CD4-positive, alpha-beta memory T cell (primary cell): ENCODE data around the gene CPSF6. TPM values are rescaled to one million over a fixed set of nuclear protein-coding genes. Genes with fewer than 3 reads are reported as not detected.
"Not testable (repeated sequence)": the region's sequence is repeated elsewhere in the genome, so short reads cannot be mapped to it uniquely, and the experiment has no call there.

Experiments
- CTCF ChIA-PET: fragments of 350-600 bp; sonication (Branson Sonifier 250); formaldehyde crosslinking; loops from one replicate; lab custom pipeline; 2021; ENCODE audit warnings: inconsistent platforms; ENCODE audit not compliant: partially characterized antibody; lab: Charles Lee
- POLR2A ChIA-PET: fragments of 350-600 bp; sonication (Branson Sonifier 250); formaldehyde crosslinking; loops from one replicate; lab custom pipeline; 2021; ENCODE audit not compliant: partially characterized antibody; lab: Charles Lee
- DNase-seq, 5 donors: peaks; one replicate each; pipeline versions ENCODE4 v3.0.0 to v3.0.0-alpha.2; 2020 to 2022; ENCODE audit warnings: mixed read lengths in 1 of 5
- H3K27ac ChIP-seq: one replicate; pipeline ENCODE4 v1.7.0; 2013; ENCODE audit warnings: low read depth, low read length
- H3K27me3 ChIP-seq: 2 replicates; pipeline ENCODE4 v1.7.0; 2013; ENCODE audit warnings: mild to moderate bottlenecking, low read length, moderate library complexity; ENCODE audit not compliant: insufficient read depth
- H3K36me3 ChIP-seq: 2 replicates; pipeline ENCODE4 v1.7.0; 2013; ENCODE audit warnings: mild to moderate bottlenecking, low read length, moderate library complexity; ENCODE audit not compliant: insufficient read depth
- H3K4me1 ChIP-seq: 2 replicates; pipeline ENCODE4 v1.7.0; 2013; ENCODE audit warnings: mild to moderate bottlenecking, low read length, moderate library complexity; ENCODE audit not compliant: insufficient read depth
- H3K4me3 ChIP-seq, 2 donors: one replicate each; pipeline ENCODE4 v1.7.0; 2013; ENCODE audit warnings: low read length in 2 of 2, mild to moderate bottlenecking in 1 of 2
- H3K9me3 ChIP-seq, 2 donors: one replicate each; pipeline ENCODE4 v1.7.0; 2013; ENCODE audit warnings: low read length in 2 of 2, control low read depth in 1 of 2; ENCODE audit not compliant: control insufficient read depth in 1 of 2
- H3K27ac Mint-ChIP-seq, 7 donors: one replicate each; pipeline ENCODE4 v1.8.0; 2020 to 2021; ENCODE audit warnings: mixed read lengths in 7 of 7, mild to moderate bottlenecking in 6 of 7, inconsistent platforms in 3 of 7, moderate library complexity in 3 of 7
- H3K27me3 Mint-ChIP-seq, 2 donors: one replicate each; pipeline ENCODE4 v1.8.0; 2020 to 2021; ENCODE audit warnings: mixed read lengths in 2 of 2
- H3K36me3 Mint-ChIP-seq, 2 donors: one replicate each; pipeline ENCODE4 v1.8.0; 2020 to 2021; ENCODE audit warnings: mixed read lengths in 2 of 2, inconsistent platforms in 1 of 2, mild to moderate bottlenecking in 1 of 2
- H3K4me1 Mint-ChIP-seq, 4 donors: one replicate each; pipeline ENCODE4 v1.8.0; 2020 to 2021; ENCODE audit warnings: mixed read lengths in 4 of 4, mild to moderate bottlenecking in 1 of 4
- H3K4me3 Mint-ChIP-seq, 8 donors: one replicate each; pipeline ENCODE4 v1.8.0; 2020 to 2021; ENCODE audit warnings: mixed read lengths in 8 of 8, mild to moderate bottlenecking in 7 of 8, moderate library complexity in 6 of 8, inconsistent platforms in 3 of 8
- H3K9me3 Mint-ChIP-seq, 8 donors: one replicate each; pipeline ENCODE4 v1.8.0; 2020 to 2021; ENCODE audit warnings: mixed read lengths in 8 of 8, mild to moderate bottlenecking in 5 of 8, inconsistent platforms in 3 of 8, moderate library complexity in 1 of 8
- intact Hi-C: fragments of 100-400 bp; cut with micrococcal nuclease; formaldehyde crosslinking; loops from one replicate; pipeline ENCODE4 v1.15.1; 2023
- polyA plus RNA-seq, 2 donors: library from polyadenylated mRNA; unstranded; fragments of 300-500 nt; fragmentation: Illumina TruSeq; gene quantifications; one replicate each; pipeline ENCODE4 v1.2.3, GENCODE V29; 2021
- total RNA-seq, 2 experiments: library from RNA; stranded (reverse); gene quantifications; one replicate each; pipeline ENCODE4 v1.2.3, GENCODE V29; 2021

Gene CPSF6
- total and polyA plus RNA-seq, 4 experiments from 2014 or later = 55.7 to 120 (median 84.9) TPM

DNA sequence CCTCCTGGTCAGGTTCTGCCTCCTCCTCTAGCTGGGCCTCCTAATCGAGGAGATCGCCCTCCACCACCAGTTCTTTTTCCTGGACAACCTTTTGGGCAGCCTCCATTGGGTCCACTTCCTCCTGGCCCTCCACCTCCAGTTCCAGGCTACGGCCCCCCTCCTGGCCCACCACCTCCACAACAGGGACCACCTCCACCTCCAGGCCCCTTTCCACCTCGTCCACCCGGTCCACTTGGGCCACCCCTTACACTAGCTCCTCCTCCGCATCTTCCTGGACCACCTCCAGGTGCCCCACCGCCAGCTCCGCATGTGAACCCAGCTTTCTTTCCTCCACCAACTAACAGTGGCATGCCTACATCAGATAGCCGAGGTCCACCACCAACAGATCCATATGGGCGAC, 19.3 kb downstream of the CPSF6 start:
- Histone ChIP-seq H3K4me1 (peaks cover 4% of the 10 kb centered on the region), H3K36me3 (peaks cover 65% of the 10 kb centered on the region), H3K9me3 (no peaks in the 10 kb centered on the region), H3K27ac (no peak overlapping the region), H3K4me3 (no peak overlapping the region), H3K27me3 (no peaks in the 10 kb centered on the region)
- H3K4me1 Mint-ChIP-seq = peaks cover 8 to 13% (median 9%) of the 10 kb centered on the region in 4 donors
- ChIA-PET POLR2A (interaction anchor here (0.6 to 2.1 kb wide), 3 partner anchors 19 to 73 kb away, joined by 3 to 8 read pairs (median 3); partner anchors contain the start of gene CPSF6), CTCF (interaction anchor here (1.1 to 6.3 kb wide), 4 partner anchors 9 to 102 kb away, joined by 3 to 46 read pairs (median 3); no protein-coding TSS in a partner anchor)
- H3K9me3 Mint-ChIP-seq = no peaks in the 10 kb centered on the region
- DNase-seq = peak in 1 of 5 donors; percentile 19
- H3K27me3 Mint-ChIP-seq = no peaks in the 10 kb centered on the region
- H3K4me3 Mint-ChIP-seq = no peak overlapping the region
- peak overlapping the region in 3 of 7 donors; percentile 42 to 77 (median 46) for H3K27ac Mint-ChIP-seq
- intact Hi-C loops = no loop called here
- peaks cover 48 to 68% of the 10 kb centered on the region in 2 donors for H3K36me3 Mint-ChIP-seq

GRCh38 chr12:69262264-69262974, 23.1 kb downstream of the CPSF6 start:
- intact Hi-C loops = no loop called here
- peaks cover 52 to 68% of the 10 kb centered on the region in 2 donors for H3K36me3 Mint-ChIP-seq
- peaks cover 57% of the 10 kb centered on the region for H3K36me3 ChIP-seq

DNA sequence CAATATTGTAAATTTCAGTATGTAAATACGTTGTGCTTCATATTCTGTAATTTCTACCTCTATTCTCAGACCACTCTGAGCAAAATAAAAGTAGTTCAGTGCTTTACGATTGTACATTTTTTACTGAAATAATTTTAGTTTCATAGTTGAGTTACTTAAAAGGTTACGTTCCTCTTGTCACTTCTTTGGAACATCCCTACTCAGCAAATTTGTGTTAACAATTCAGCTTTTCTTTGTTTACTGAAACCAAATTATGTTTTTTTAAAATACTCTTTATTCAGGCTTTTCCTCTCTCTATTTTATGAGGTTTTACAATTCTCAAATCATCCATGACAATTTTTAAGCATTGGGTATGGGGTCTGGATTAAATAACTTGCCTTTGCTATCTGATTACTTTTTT, 25.8 kb downstream of the CPSF6 start:
- CTCF ChIA-PET = interaction anchor here (0.7 to 2.3 kb wide), 7 partner anchors 11 to 304 kb away, joined by 3 to 7 read pairs (median 3); no protein-coding TSS in a partner anchor
- H3K27ac ChIP-seq = no peak overlapping the region
- no peaks in the 10 kb centered on the region for H3K9me3 ChIP-seq
- Mint-ChIP-seq H3K9me3 (no peaks in the 10 kb centered on the region), H3K4me3 (no peak overlapping the region), H3K27me3 (no peaks in the 10 kb centered on the region), H3K36me3 (peaks cover 38 to 55% of the 10 kb centered on the region in 2 donors), H3K27ac (no peak overlapping the region), H3K4me1 (peaks cover 0 to 6% (median 5%) of the 10 kb centered on the region in 4 donors)
- peaks cover 40% of the 10 kb centered on the region for H3K36me3 ChIP-seq
- POLR2A ChIA-PET = interaction anchor here (1.3 kb wide), 1 partner anchor 65 kb away, joined by 4 read pairs; no protein-coding TSS in a partner anchor
- DNase-seq = no peak
- no peaks in the 10 kb centered on the region for H3K4me1 ChIP-seq
- H3K27me3 ChIP-seq = no peaks in the 10 kb centered on the region
- intact Hi-C loops = no loop called here
- H3K4me3 ChIP-seq = no peak overlapping the region

More at GRCh38 chr12:69262264-69262974, 23.1 kb downstream of the CPSF6 start:
- Histone ChIP-seq H3K27me3 (no peaks in the 10 kb centered on the region), H3K4me3 (no peak overlapping the region), H3K9me3 (no peaks in the 10 kb centered on the region), H3K4me1 (no peaks in the 10 kb centered on the region), H3K27ac (no peak overlapping the region)
- Mint-ChIP-seq H3K27me3 (no peaks in the 10 kb centered on the region), H3K27ac (no peak overlapping the region), H3K4me1 (peaks cover 0 to 7% (median 3%) of the 10 kb centered on the region in 4 donors), H3K4me3 (no peak overlapping the region), H3K9me3 (no peaks in the 10 kb centered on the region)
- ChIA-PET CTCF (no interaction called here), POLR2A (no interaction called here)
- no peak for DNase-seq

DNA sequence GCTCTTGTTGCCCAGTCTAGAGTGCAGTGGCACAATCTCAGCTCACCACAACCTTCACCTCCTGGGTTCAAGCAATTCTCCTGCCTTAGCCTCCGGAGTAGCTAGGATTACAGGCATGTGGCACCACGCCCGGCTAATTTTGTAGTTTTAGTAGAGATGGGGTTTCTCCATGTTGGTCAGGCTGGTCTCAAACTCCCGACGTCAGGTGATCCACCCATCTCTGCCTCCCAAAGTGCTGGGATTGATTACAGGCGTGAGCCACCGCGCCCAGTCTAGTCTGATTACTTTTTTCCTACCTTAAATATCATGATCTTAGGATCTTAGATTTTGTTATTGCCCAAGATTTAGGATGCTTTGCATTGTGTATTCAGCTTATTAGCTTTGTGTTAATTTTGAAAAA, 26.3 kb downstream of the CPSF6 start:
- H3K36me3 ChIP-seq = peaks cover 35% of the 10 kb centered on the region
- H3K9me3 ChIP-seq, POLR2A ChIA-PET, intact Hi-C loops, H3K27ac ChIP-seq, H3K9me3 Mint-ChIP-seq, H3K4me1 Mint-ChIP-seq, H3K4me3 Mint-ChIP-seq, H3K4me3 ChIP-seq, DNase-seq, H3K27ac Mint-ChIP-seq, H3K4me1 ChIP-seq, H3K27me3 Mint-ChIP-seq, H3K27me3 ChIP-seq: not testable (repeated sequence)
- CTCF ChIA-PET = interaction anchor here (0.7 to 2.3 kb wide), 5 partner anchors 11 to 304 kb away, joined by 3 to 7 read pairs (median 3); no protein-coding TSS in a partner anchor
- peaks cover 34 to 55% of the 10 kb centered on the region in 2 donors for H3K36me3 Mint-ChIP-seq

DNA sequence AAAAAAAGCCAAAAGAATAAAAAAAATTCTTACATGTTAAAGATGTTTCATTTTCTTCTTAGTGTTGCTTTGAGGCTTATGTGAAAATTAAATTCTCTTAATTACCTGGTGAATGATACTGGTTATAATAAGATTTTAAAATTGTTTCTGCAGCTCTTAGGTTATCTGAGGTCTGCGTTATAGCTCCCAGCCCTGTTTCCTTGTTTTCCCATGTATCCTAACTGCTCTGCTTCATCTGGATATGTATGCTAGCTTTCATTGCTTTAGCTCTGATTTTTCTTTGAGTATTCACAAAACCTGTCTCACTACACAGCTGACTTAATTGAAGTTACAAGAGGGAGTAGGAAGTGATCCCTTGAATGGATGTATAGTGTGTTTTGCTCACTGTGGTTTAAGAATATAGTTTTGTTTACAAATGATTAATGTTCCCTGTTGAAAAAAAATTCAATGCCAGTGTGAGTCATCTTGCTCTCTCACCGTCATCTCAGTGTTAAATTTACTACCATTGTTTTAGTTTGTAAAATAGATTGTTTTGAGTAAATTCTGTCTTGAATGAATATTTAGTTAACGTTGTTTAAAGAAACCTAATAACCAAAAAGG, 26.8 kb downstream of the CPSF6 start:
- ChIA-PET CTCF (interaction anchor here (1.1 to 2.3 kb wide), 4 partner anchors 12 to 303 kb away, joined by 3 to 7 read pairs (median 5); no protein-coding TSS in a partner anchor), POLR2A (no interaction called here)
- H3K36me3 ChIP-seq = peaks cover 30% of the 10 kb centered on the region
- H3K27me3 ChIP-seq = no peaks in the 10 kb centered on the region
- intact Hi-C loops = no loop called here
- no peak overlapping the region for H3K4me3 ChIP-seq
- Mint-ChIP-seq H3K27me3 (no peaks in the 10 kb centered on the region), H3K4me3 (no peak overlapping the region), H3K27ac (peak overlapping the region in 4 of 7 donors; percentile 12 to 61 (median 33)), H3K36me3 (peaks cover 29 to 53% of the 10 kb centered on the region in 2 donors), H3K9me3 (no peaks in the 10 kb centered on the region), H3K4me1 (peaks cover 0 to 6% (median 3%) of the 10 kb centered on the region in 4 donors)
- no peaks in the 10 kb centered on the region for H3K9me3 ChIP-seq
- H3K27ac ChIP-seq = no peak overlapping the region
- no peaks in the 10 kb centered on the region for H3K4me1 ChIP-seq
- DNase-seq = no peak

DNA sequence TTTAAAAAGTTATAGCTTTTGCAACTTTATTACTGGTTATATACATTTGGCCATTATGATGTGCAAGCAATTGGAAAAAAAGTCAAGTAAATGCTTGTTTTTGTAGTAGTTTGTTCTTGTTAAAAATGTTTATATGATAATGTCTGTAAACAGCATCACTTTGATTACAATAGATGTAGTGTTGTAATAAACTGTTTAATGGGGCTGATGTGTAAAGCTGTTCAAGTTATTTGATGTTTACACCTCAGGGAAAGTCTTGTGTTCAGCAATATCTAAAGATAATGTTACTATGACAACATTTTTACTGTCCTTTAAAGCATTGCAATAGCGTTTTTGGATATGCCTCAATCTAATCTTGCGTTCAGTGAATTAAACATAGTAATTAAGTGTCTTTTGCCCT, 30.4 kb downstream of the CPSF6 start:
- no peak overlapping the region for H3K27ac Mint-ChIP-seq
- H3K9me3 Mint-ChIP-seq = peaks cover 0 to under 1% (median 0%) of the 10 kb centered on the region in 8 donors

GRCh38 chr12:69272511-69272910, 33.1 kb downstream of the CPSF6 start:
- no peaks in the 10 kb centered on the region for H3K27me3 ChIP-seq
- H3K9me3 ChIP-seq = no peaks in the 10 kb centered on the region
- CTCF ChIA-PET = no interaction called here
- no peak overlapping the region for H3K27ac ChIP-seq
- peaks cover 30% of the 10 kb centered on the region for H3K4me1 ChIP-seq
- Mint-ChIP-seq H3K9me3 (peaks cover 0 to 1% (median 0%) of the 10 kb centered on the region in 8 donors), H3K4me1 (peaks cover 20 to 41% (median 37%) of the 10 kb centered on the region in 4 donors), H3K27me3 (no peaks in the 10 kb centered on the region), H3K36me3 (peaks cover 3 to 24% of the 10 kb centered on the region in 2 donors), H3K27ac (peak overlapping the region in 2 of 7 donors; percentile 21 to 46), H3K4me3 (no peak overlapping the region)
- no peak overlapping the region for H3K4me3 ChIP-seq
- H3K36me3 ChIP-seq = peaks cover 10% of the 10 kb centered on the region
- DNase-seq = no peak
- intact Hi-C loops = no loop called here
- POLR2A ChIA-PET = no interaction called here

More for the DNA sequence above, 30.4 kb downstream of the CPSF6 start:
- H3K4me1 Mint-ChIP-seq = peaks cover 8 to 19% (median 14%) of the 10 kb centered on the region in 4 donors
- peaks cover 9 to 35% of the 10 kb centered on the region in 2 donors for H3K36me3 Mint-ChIP-seq
- no peak overlapping the region for H3K4me3 Mint-ChIP-seq
- ChIA-PET POLR2A (no interaction called here), CTCF (interaction anchor here (0.6 to 0.8 kb wide), 2 partner anchors 11 to 87 kb away, joined by 3 to 4 read pairs; no protein-coding TSS in a partner anchor)
- Histone ChIP-seq H3K27ac (no peak overlapping the region), H3K36me3 (peaks cover 17% of the 10 kb centered on the region), H3K27me3 (no peaks in the 10 kb centered on the region), H3K9me3 (no peaks in the 10 kb centered on the region), H3K4me3 (no peak overlapping the region), H3K4me1 (peaks cover 7% of the 10 kb centered on the region)
- no peak for DNase-seq
- H3K27me3 Mint-ChIP-seq = no peaks in the 10 kb centered on the region
- intact Hi-C loops = no loop called here
